Vagina (tissue), 2 donors: ENCODE data around the gene FKBP15.

ENCODE experiments used
- CTCF ChIP-seq, 3 experiments: fragments of 450-650 bp in 2 of 3; fragments of 200-600 bp in 1 of 3; sonication (generic) in 1 of 3; IDR thresholded peaks; one replicate each; pipeline ENCODE4 v1.5.1; 2017 to 2019; ENCODE audit warnings: antibody characterized with exemption in 3 of 3, mild to moderate bottlenecking in 2 of 3, moderate library complexity in 2 of 3
- POLR2A ChIP-seq, 2 donors: fragments of 450-650 bp; IDR thresholded peaks; one replicate each; pipeline ENCODE4 v1.6.1; 2017; ENCODE audit warnings: antibody characterized with exemption in 2 of 2, mild to moderate bottlenecking in 2 of 2, moderate library complexity in 2 of 2
- POLR2AphosphoS5 ChIP-seq, 2 donors: sonication (generic); formaldehyde crosslinking; IDR thresholded peaks; one replicate each; pipeline ENCODE4 v1.9.0; 2017; ENCODE audit warnings: antibody characterized with exemption in 2 of 2, mild to moderate bottlenecking in 2 of 2, low read depth in 1 of 2; ENCODE audit not compliant: insufficient read depth in 1 of 2

GRCh38 chr9:113129466-113129865, 91.6 kb downstream of the FKBP15 start:
- no peak for TF ChIP-seq POLR2A (IDR thresholded peaks at IDR 0.05)
- TF ChIP-seq CTCF (IDR thresholded peaks at IDR 0.05): no peak
- no peak for TF ChIP-seq POLR2AphosphoS5 (IDR thresholded peaks at IDR 0.05; ENCODE audit: insufficient read depth in 1 of 2, low read depth in 1 of 2)
